MG63 (cell line): ENCODE results near the gene DLGAP4. TPM values are rescaled to one million over a fixed set of nuclear protein-coding genes. Genes with fewer than 3 reads are reported as not detected.

Source experiments
- DNase-seq: peaks from one replicate; pipeline ENCODE4 v3.0.0-alpha.2; 2020
- H3K27me3 ChIP-seq: fragments of 250-450 bp; sonication (Bioruptor Pico); 2 replicates; pipeline ENCODE4 v1.5.1; 2020; ENCODE audit warnings: mild to moderate bottlenecking, moderate library complexity
- H3K36me3 ChIP-seq: fragments of 250-450 bp; sonication (Bioruptor Pico); 2 replicates; pipeline ENCODE4 v1.5.1; 2020; ENCODE audit warnings: mild to moderate bottlenecking, moderate library complexity
- H3K4me3 ChIP-seq: fragments of 250-450 bp; sonication (Bioruptor Pico); 2 replicates; pipeline ENCODE4 v1.5.1; 2020; ENCODE audit warnings: mild to moderate bottlenecking, moderate library complexity
- H3K9me3 ChIP-seq: fragments of 250-450 bp; sonication (Bioruptor Pico); 2 replicates; pipeline ENCODE4 v1.5.1; 2020; ENCODE audit warnings: mild to moderate bottlenecking, moderate library complexity
- total RNA-seq: library from RNA; depleted of rRNA; stranded (reverse); fragments of >200 nt; shearing (Covaris generic); gene quantifications from 2 replicates; pipeline ENCODE4 v1.2.3, GENCODE V29; 2014; ENCODE audit warnings: low replicate concordance

Gene DLGAP4
- total RNA-seq, 1 experiment from 2014 or later: 12.0 TPM

DNA sequence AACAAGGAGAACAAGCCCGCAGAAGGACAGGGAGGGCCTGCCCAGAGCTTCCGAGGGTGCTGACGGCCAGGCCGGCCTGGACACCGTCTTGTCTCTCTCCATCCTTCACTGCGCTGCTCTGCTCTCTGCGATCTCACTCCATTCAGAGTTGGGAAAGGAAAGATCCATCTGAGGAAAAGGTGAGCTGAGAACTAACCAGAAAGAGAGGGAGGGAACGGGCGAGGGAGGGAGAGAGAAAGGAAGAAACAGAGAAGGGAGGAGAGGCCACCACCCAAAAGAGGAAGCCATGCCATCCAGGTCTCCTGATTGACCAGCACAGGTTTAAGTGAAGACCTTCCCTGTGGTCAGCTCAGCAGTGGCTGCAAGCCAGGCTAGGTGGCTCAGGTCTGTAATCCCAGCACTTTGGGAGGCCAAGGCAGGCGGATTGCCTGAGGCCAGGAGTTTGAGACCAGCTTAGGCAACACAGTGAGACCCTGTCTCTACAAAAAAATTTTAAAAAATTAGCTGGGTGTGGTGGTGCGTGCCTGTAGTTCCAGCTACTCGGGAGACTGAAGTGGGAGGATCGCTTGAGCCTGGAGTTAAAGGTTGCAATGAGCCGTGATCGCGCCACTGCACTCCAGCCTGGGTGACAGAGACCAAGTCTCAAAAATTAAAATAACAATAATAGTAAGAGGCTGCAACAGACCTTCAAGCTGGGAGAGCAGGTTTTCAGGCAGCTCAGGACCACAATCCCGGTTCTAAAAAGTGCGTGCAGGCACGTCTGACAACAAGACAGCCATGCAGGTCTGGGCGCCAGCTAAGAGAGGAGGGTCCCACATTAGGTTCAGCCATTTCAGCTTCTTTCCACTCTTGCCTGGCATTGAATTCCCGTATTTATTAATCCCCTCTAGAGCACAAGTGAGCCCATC is 34.2 kb upstream of the DLGAP4 start:
- H3K36me3 ChIP-seq: no peaks in the 10 kb centered on the region
- no peaks in the 10 kb centered on the region for H3K9me3 ChIP-seq
- DNase-seq: no peak
- H3K4me3 ChIP-seq: no peak overlapping the region
- 0 out of 2 replicates have a peak, but pooled peaks cover 2% of the 10 kb centered on the region for H3K27me3 ChIP-seq

DNA sequence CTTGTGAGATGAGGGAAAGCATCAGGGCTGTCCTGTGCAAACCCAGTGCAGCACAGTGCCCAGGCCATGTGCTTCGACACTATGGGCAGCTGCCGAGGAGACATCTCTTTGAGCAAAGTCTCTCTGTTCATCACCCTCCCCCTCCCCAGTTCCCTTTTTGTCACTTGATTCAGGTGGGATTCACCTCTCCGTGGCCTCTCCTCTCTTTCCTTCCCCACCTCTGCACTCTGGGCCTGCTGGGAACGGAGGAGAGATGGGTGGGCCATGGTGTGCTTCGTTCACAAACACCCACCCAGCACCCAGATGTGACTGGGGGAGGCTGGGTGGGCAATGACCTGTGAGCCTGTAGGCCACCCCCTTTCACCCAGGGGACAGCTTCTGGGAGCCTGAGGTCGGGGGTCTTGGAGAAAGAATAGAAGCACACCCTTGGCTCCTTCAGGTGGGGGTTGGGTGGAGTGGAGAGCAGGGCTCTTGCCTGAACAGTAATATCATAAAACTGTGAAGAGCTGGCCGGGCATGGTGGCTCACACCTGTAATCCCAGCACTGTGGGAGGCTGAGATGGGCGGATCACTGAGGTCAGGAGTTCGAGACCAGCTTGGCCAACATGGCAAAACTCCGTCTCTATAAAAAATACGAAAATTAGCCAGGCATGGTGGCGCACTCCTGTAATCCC is 33.5 kb upstream of the DLGAP4 start:
- Histone ChIP-seq H3K27me3 (peaks cover 6% of the 10 kb centered on the region; the same call in 1 of the 2 replicates), H3K9me3 (no peaks in the 10 kb centered on the region), H3K36me3 (no peaks in the 10 kb centered on the region), H3K4me3 (no peak overlapping the region)
- no peak for DNase-seq

DNA sequence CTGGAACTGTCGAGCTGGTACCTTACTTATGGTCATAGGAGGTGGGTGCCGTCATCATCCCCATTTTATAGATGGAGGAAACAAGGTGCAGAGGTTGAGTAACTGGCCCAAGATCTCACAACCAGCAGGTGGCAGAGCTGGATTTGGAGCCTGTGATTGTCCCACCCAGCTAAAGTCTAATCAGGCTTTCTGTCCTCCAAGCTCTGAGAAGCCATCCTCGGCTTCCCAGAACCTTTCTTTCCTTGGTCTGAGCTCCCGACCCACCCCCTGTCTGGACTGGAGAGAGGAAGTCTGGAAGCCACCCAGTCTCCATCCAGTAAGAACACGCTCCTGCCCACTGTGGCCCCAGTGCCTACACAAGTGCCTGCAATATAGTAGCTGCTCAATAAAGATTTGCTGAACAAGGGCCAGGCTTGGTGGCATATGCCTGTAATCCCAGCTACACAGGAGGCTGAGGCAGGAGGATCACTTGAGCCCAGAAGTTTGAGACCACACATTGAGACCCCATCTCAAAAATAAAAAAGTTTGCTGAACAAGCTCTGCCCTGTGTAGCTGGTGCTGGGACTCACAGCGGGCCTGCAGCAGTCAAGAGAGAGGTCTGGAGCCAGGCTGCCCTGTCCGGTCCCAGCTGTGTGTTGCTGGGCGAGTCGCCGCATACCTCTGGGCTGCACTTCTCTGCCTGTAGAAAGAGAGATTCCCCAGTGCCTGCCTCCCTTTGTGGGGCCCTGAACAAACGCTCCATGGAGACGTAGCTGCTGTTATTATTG is 32.5 kb upstream of the DLGAP4 start:
- Histone ChIP-seq H3K4me3 (no peak overlapping the region), H3K27me3 (peaks cover 14% of the 10 kb centered on the region), H3K9me3 (no peaks in the 10 kb centered on the region), H3K36me3 (no peaks in the 10 kb centered on the region)
- DNase-seq: no peak

DNA sequence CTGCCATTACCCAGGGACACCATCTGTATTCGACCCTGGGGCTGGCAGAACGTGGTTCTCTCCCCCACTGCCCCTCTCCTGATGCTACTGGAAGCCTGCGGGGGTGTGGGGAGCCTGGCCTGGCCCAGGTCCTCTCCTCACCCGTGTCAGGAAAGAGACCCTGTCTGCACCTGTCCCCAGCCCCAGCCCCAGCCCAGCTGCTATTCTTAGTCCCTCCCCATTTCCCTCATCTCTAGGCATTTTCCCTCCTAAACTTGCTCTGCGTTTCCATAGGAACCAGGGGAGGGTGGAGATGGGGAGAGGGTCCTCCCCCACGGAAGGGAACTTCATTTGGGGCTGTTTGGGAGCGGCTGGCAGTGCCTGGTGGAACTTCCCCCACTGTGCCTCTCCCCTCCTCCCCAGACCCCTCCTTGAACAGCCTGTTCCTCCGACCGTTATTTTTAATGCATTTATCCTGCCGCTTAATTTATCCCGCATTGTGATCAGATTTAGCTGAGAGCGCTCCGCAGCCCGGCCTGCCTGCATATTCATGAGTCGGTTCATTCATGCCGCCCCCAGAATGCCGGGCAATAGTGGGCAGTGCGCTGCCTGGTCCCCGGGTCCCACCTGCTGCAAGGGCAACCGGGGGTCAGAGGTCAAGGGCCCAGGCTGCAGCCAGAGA is 31.8 kb upstream of the DLGAP4 start:
- no peak for DNase-seq
- H3K27me3 ChIP-seq: peaks cover 21% of the 10 kb centered on the region
- no peak overlapping the region for H3K4me3 ChIP-seq
- no peaks in the 10 kb centered on the region for H3K9me3 ChIP-seq
- H3K36me3 ChIP-seq: no peaks in the 10 kb centered on the region

DNA sequence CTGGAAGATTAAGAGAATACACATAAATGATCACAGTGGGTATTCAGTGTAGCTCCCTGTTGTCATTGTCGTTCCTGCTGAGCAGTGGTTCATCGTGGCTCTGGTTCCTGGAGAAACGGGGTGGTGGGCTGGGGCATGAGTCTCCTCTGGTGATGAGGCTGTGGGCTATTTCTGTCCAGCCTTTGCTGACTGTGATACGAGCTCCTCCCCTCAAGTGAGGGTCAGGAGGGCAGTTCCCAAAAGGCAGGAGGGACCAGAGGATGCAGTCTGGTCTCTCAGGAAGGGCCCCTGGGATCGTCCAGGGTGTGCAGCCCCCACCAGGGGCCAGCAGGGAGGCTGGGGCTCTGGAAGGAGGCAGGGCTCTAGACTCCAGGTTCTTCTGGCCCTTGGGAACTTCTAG is 31.1 kb upstream of the DLGAP4 start:
- no peak for DNase-seq

DNA sequence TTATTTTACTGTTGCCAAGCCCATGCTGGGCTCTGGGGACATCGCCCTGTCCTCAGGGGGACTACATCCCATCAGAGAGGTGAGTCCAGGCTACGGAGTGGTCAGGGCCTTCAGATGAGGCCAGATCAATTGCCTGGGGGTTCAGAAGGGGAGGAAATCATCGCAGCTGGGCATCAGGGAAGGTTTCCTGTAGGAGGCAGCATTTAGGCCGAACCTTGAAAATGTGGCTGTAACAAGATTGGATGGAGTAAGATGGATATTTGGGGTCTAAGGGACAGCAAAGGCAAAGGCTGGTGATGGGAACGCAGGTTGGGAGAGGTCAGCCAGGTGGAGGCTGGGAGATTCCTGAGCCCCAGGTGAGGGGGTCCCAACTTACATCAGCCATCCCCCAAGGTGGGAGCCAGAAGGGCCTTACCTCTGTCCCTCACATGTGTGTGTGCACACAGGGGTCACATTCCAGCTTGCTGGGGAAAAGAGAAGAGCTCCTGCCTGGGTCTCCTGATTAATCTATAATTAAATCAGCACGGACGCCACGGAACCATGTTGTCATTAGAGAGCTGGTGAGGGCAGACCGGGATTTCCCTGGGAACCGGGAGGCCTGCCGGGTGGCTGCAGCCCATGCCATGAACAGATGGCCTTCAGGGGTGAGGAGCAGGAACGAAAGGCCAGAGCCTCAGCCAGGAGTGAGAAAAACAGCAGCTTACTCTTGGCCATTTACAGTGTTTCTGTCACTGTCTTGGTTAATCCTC is 30.5 kb upstream of the DLGAP4 start:
- no peaks in the 10 kb centered on the region for H3K9me3 ChIP-seq
- DNase-seq: no peak
- no peaks in the 10 kb centered on the region for H3K36me3 ChIP-seq
- H3K4me3 ChIP-seq: no peak overlapping the region
- peaks cover 23% of the 10 kb centered on the region for H3K27me3 ChIP-seq

More for the DNA sequence above, 31.1 kb upstream of the DLGAP4 start:
- Histone ChIP-seq H3K4me3 (no peak overlapping the region), H3K27me3 (peaks cover 22% of the 10 kb centered on the region), H3K9me3 (no peaks in the 10 kb centered on the region), H3K36me3 (no peaks in the 10 kb centered on the region)

DNA sequence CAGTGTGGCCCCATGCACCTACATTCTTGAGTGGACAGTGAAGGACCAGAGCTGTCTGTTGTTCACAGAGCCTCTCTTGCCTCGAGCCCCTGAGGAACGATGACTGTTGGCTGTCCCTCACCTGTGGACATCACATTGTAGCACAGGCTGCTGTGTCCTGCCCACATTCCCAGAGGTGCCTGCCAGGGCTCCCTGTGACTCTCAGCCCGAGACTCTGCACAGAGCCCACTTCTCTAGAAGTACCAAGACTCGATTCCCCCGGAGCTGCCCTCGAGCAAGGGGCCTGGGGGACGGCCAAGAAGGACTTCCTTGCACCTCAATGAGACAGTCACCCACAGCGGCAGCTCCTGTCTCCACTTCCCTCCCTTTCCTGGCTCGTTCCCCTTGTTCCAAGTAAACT is 28.6 kb upstream of the DLGAP4 start:
- peaks cover 40% of the 10 kb centered on the region for H3K27me3 ChIP-seq
- 0 out of 2 replicates have a peak, but pooled peaks cover under 1% of the 10 kb centered on the region for H3K9me3 ChIP-seq
- no peaks in the 10 kb centered on the region for H3K36me3 ChIP-seq
- H3K4me3 ChIP-seq: no peak overlapping the region
- DNase-seq: no peak

DNA sequence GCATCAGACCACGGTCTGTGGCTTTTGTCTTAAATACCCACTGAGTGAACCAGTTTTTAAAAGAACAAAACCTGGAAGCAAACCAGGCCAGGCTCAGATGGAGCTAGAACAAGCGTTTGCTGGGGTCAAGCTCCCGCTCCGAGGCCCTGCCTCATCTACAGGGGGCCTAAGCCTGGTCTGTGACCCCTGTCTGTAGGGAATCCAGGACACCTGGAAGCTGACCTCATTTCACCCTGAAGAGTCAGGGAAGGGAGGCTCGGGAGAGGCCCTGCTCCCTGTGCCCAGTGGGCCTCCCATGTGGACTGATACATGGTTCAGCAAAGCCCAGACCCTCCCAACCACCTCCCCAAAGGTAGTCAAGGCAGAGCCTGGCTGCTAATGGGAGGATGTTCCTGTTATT is 26.8 kb upstream of the DLGAP4 start:
- H3K36me3 ChIP-seq: no peaks in the 10 kb centered on the region
- H3K27me3 ChIP-seq: peaks cover 58% of the 10 kb centered on the region
- no peak for DNase-seq
- H3K4me3 ChIP-seq: no peak overlapping the region
- peaks cover 3% of the 10 kb centered on the region; the same call in 1 of the 2 replicates for H3K9me3 ChIP-seq

DNA sequence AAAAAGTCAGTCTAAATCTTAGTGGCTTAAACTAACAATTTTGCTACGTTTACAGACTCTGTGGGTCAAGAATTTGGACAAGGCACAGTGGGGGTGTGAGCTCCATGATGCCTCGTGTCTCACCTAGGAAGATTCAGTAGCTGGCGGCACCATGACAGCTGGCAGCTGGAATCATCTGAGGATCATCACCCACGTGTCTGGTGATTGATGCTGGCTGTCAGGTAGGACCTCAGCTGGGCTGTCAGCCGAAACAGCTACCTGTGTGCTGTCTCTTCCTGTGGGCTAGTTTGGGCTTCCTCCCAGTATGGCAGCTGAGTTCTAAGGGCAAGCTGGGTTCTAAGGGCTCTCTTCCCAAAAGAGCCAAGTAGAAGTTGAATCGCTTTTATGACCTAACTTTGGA is 26.4 kb upstream of the DLGAP4 start:
- no peaks in the 10 kb centered on the region for H3K36me3 ChIP-seq
- H3K27me3 ChIP-seq: peaks cover 62% of the 10 kb centered on the region
- H3K9me3 ChIP-seq: peaks cover 3% of the 10 kb centered on the region; the same call in 1 of the 2 replicates
- H3K4me3 ChIP-seq: no peak overlapping the region
- no peak for DNase-seq

DNA sequence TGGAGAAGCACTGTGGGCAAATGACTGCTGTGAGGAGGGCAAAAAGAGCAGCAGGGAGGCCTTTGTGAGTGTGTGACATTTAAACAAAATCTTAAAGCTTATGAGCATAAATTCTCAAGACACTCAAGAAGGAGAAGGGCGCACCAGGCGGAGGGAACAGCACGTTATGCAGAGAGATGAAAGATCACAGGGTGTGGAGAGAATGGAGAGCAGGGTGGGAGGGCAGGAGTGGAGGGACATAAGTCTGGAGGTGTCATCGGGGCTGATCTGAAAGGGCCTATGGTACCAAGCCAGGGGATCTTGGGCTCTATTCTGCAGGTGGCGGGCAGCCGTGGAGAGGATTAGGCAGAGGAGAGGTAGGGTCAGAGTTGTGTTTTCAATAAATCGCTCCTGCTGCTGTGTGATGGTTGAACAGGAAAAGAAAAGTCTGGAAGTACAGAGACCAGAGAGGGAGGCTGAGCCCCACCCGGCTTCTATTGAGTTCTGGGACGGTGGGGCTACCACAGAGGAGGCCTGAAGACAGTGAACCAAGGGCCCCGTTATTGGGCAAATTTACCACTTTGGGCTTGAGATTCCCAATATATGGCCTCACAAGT is 24.3 kb upstream of the DLGAP4 start:
- Histone ChIP-seq H3K36me3 (no peaks in the 10 kb centered on the region), H3K27me3 (peaks cover 77% of the 10 kb centered on the region), H3K9me3 (peaks cover 3% of the 10 kb centered on the region; the same call in 1 of the 2 replicates), H3K4me3 (no peak overlapping the region)
- no peak for DNase-seq

DNA sequence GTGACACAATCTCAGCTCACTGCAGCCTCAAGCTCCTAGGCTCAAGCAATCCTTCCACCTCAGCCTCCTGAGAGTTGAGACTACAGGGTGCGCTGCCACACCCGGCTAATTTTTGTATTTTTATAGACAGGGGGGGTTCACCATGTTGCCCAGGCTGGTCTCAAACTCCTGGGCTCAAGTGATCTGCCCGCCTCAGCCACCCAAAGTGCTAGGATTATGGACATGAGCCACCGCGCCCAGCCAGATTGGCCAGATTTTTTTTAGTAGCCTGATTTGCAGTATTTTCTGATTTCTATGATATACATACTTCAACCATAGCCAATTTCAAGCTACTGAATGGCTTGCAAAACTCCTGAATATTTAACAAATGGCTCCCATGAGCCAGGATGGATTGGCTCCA is 21.4 kb upstream of the DLGAP4 start:
- no peak for DNase-seq
- Histone ChIP-seq H3K27me3 (peaks cover 69% of the 10 kb centered on the region), H3K4me3 (no peak overlapping the region), H3K9me3 (peaks cover 3% of the 10 kb centered on the region; the same call in 1 of the 2 replicates), H3K36me3 (no peaks in the 10 kb centered on the region)

DNA sequence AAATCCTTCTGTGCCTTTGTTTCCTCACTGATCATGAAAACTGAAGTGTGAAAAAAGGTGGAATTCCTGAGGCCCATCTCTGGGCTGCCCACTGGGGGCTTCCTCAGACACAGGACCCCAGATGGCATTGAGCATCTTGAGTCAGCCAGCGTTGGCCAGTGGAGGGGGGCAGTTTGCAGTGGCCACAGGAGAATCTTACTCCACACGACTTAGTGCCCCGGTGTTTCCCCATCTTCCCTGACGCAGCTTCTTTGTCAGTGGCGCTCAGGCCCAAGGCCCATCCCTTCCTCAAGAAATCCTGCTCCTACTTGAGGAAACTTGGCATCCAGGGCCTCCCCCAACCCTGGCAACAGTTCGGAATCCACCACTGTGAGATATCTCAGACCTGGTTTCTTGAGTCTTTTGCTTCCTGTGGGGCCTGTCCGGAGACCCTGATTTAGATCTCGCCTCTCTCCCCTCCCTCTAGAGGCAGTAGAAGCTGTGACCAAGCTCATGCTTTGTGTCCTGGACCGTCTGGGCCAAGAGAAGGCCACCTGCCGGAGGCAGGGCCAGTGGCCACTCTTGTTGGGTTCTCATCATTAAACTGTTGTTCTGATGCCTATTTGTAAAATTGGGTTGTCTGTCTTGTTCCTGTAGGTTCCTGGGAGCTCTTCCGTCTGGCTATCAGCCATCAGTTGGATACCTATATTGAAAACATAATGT is 20.2 kb upstream of the DLGAP4 start:
- Histone ChIP-seq H3K27me3 (peaks cover 69% of the 10 kb centered on the region), H3K4me3 (no peak overlapping the region), H3K36me3 (no peaks in the 10 kb centered on the region), H3K9me3 (peaks cover 3% of the 10 kb centered on the region; the same call in 1 of the 2 replicates)
- no peak for DNase-seq

DNA sequence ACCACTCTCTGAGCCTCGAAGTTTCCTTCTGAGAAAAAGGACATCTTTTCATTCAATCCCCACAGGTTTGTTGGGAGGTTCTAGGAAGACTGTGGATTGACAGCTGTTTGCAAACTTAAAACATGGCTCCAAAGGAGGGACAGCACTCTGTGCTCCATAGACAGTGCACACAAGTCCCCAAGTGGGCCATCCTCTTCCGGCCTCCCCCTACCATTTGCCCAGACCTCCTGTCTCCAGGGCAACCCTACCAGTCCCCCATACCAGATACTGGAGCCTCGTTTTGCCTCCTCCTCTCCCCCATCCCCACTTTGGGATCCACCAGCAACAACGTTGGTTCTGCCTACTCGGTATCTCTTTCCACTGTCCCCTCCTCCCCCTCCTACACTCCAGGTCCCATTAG is 8.5 kb upstream of the DLGAP4 start:
- H3K27me3 ChIP-seq: peaks cover 51% of the 10 kb centered on the region
- no peak overlapping the region for H3K4me3 ChIP-seq
- no peaks in the 10 kb centered on the region for H3K36me3 ChIP-seq
- no peak for DNase-seq
- H3K9me3 ChIP-seq: no peaks in the 10 kb centered on the region

DNA sequence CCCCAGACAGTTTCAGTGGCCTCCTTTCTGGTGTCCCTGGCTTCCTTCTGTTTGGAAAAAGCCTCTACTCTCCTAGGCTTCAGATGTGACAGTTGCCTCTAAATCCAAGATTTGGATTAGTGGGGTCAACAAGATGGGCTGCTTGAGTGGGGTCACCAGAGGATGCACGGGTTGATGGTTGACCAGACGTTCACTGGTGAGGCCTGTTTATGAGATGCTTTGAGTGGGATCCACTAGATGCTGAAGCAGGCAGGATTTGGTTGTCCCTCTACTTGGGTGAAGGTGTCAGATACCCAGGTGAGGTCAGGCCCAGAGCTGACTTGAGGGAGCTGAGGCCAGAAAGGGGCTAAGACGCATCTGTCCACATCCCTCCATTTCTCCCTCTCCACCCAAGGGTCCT is 8.1 kb upstream of the DLGAP4 start:
- no peak for DNase-seq
- no peaks in the 10 kb centered on the region for H3K9me3 ChIP-seq
- H3K36me3 ChIP-seq: no peaks in the 10 kb centered on the region
- H3K27me3 ChIP-seq: peaks cover 54% of the 10 kb centered on the region
- no peak overlapping the region for H3K4me3 ChIP-seq

DNA sequence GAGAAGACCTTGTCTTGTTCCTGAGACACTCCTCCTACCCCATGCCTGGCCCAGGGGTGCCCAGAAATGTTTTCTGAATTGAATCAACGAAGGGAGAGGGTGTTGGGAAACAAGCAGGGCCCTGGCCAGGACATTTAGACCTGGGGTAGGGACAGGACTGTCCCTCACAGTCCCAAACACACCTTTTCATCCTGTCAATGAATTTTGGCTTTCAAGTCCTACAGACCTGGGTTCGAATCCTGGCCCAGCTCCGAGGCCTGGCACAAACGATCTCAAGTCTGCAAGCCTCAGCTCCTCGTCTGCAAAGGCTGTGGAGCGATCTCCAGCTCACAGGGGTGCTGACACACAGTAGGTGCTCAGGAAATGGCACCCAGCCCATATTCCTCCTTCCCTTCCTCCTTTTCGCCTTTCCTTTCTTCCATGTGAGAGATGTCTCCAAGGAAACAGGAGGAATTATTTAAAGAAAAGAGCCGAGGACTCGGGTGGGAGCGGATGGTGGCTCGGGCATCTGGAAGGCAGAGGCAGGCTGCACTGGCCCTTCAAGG is 7.3 kb upstream of the DLGAP4 start:
- Histone ChIP-seq H3K36me3 (no peaks in the 10 kb centered on the region), H3K9me3 (no peaks in the 10 kb centered on the region), H3K4me3 (no peak overlapping the region), H3K27me3 (peaks cover 58% of the 10 kb centered on the region)
- DNase-seq: no peak
